Hepatocyte (in vitro differentiated cells): ENCODE results near the gene RGS1. TPM values are rescaled to one million over a fixed set of nuclear protein-coding genes. Genes with fewer than 3 reads are reported as not detected.

Experiments
- DNase-seq: peaks from one replicate; pipeline ENCODE4 v3.0.0-alpha.2; 2016; ENCODE audit warnings: low spot score
- H2AFZ ChIP-seq: fragments of 200-600 bp; sonication (generic); 2 replicates; pipeline ENCODE4 v1.6.0; 2016; ENCODE audit warnings: antibody characterized with exemption, mild to moderate bottlenecking
- H3K27ac ChIP-seq: fragments of 200-600 bp; sonication (generic); 2 replicates; pipeline ENCODE4 v1.5.1; 2016; ENCODE audit warnings: mild to moderate bottlenecking
- H3K27me3 ChIP-seq: fragments of 200-600 bp; sonication (generic); 2 replicates; pipeline ENCODE4 v1.6.1; 2016
- H3K36me3 ChIP-seq: fragments of 200-600 bp; sonication (generic); replicated peaks from 2 replicates; pipeline ENCODE4 v1.5.1; 2016; ENCODE audit warnings: low read depth; ENCODE audit not compliant: insufficient read depth
- H3K4me1 ChIP-seq: fragments of 200-600 bp; sonication (generic); 2 replicates; pipeline ENCODE4 v1.5.1; 2016; ENCODE audit warnings: mild to moderate bottlenecking, moderate library complexity; ENCODE audit not compliant: insufficient read depth
- H3K4me2 ChIP-seq: fragments of 200-600 bp; sonication (generic); 2 replicates; pipeline ENCODE4 v1.6.0; 2016
- H3K4me3 ChIP-seq: fragments of 200-600 bp; sonication (generic); 2 replicates; pipeline ENCODE4 v1.5.1; 2016; ENCODE audit warnings: mild to moderate bottlenecking
- H3K79me2 ChIP-seq: fragments of 200-600 bp; sonication (generic); 2 replicates; pipeline ENCODE4 v1.6.0; 2017; ENCODE audit warnings: mild to moderate bottlenecking
- H3K9me2 ChIP-seq: fragments of 200-600 bp; sonication (generic); replicated peaks from 2 replicates; pipeline ENCODE4 v1.6.0; 2017; ENCODE audit warnings: mild to moderate bottlenecking; ENCODE audit not compliant: insufficient read depth
- H3K9me3 ChIP-seq: fragments of 200-600 bp; sonication (generic); 2 replicates; pipeline ENCODE4 v1.5.1; 2016; ENCODE audit warnings: low read depth, mild to moderate bottlenecking
- H4K20me1 ChIP-seq: fragments of 200-600 bp; sonication (generic); 2 replicates; pipeline ENCODE4 v1.6.0; 2016; ENCODE audit warnings: mild to moderate bottlenecking; ENCODE audit not compliant: insufficient read depth, poor library complexity, severe bottlenecking
- EZH2 ChIP-seq: fragments of 200-600 bp; sonication (generic); IDR thresholded peaks from 2 replicates; pipeline ENCODE4 v1.6.1; 2016; ENCODE audit warnings: antibody characterized with exemption, mild to moderate bottlenecking, borderline replicate concordance
- EZH2phosphoT487 ChIP-seq: fragments of 200-600 bp; sonication (generic); IDR thresholded peaks from one replicate; pipeline ENCODE4 v1.6.1; 2018; ENCODE audit warnings: antibody characterized with exemption, mild to moderate bottlenecking, low read depth, moderate library complexity; ENCODE audit not compliant: unreplicated experiment, severe bottlenecking
- WGBS: methylation state at CpG from one replicate; pipeline ENCODE4 v1.1.6; 2016; ENCODE audit warnings: low lambda C conversion rate; ENCODE audit errors: missing lambda C conversion rate; 5-methylcytosine and 5-hydroxymethylcytosine counted together
- polyA plus RNA-seq: library from polyadenylated mRNA; unstranded; fragments of >200 nt; fragmentation: Nextera tagmentation; extraction: Ambion mirVana; gene quantifications from 2 replicates; pipeline ENCODE4 v1.2.1, GENCODE V29; 2016
- total RNA-seq: library from RNA; depleted of rRNA; stranded (reverse); fragments of >200 nt; gene quantifications from 2 replicates; pipeline ENCODE4 v1.2.3, GENCODE V29; 2014
- TF ChIP-seq, protein P1 (sequence below): fragments of 200-600 bp; sonication (generic); IDR thresholded peaks from 2 replicates; pipeline ENCODE4 v1.5.1; 2016; ENCODE audit warnings: antibody characterized with exemption, mild to moderate bottlenecking; ENCODE audit not compliant: poor library complexity

The RGS1 gene
- total and polyA plus RNA-seq, 2 experiments from 2014 or later, result 4.0 to 9.8 TPM

GRCh38 chr1:192609110-192610079 lies 33.8 kb downstream of the RGS1 start:
- no peaks in the 10 kb centered on the region for H3K27me3 ChIP-seq
- no peak for DNase-seq
- H3K79me2 ChIP-seq, result no peaks in the 10 kb centered on the region
- H3K4me2 ChIP-seq, result no peak overlapping the region
- no peak overlapping the region for H3K27ac ChIP-seq
- no peaks in the 10 kb centered on the region for H3K9me3 ChIP-seq
- no peak overlapping the region for H2AFZ ChIP-seq
- no peaks in the 10 kb centered on the region for H3K9me2 ChIP-seq
- H3K4me1 ChIP-seq, result no peaks in the 10 kb centered on the region
- 86% methylated on average over 12 of the region's 12 CpGs for WGBS
- H3K4me3 ChIP-seq, result no peak overlapping the region
- no peaks in the 10 kb centered on the region for H4K20me1 ChIP-seq
- H3K36me3 ChIP-seq, result no peaks in the 10 kb centered on the region
- TF ChIP-seq, protein P1, sequence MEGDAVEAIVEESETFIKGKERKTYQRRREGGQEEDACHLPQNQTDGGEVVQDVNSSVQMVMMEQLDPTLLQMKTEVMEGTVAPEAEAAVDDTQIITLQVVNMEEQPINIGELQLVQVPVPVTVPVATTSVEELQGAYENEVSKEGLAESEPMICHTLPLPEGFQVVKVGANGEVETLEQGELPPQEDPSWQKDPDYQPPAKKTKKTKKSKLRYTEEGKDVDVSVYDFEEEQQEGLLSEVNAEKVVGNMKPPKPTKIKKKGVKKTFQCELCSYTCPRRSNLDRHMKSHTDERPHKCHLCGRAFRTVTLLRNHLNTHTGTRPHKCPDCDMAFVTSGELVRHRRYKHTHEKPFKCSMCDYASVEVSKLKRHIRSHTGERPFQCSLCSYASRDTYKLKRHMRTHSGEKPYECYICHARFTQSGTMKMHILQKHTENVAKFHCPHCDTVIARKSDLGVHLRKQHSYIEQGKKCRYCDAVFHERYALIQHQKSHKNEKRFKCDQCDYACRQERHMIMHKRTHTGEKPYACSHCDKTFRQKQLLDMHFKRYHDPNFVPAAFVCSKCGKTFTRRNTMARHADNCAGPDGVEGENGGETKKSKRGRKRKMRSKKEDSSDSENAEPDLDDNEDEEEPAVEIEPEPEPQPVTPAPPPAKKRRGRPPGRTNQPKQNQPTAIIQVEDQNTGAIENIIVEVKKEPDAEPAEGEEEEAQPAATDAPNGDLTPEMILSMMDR, result no peak
- TF ChIP-seq EZH2phosphoT487, result no peak
- TF ChIP-seq EZH2, result no peak

DNA sequence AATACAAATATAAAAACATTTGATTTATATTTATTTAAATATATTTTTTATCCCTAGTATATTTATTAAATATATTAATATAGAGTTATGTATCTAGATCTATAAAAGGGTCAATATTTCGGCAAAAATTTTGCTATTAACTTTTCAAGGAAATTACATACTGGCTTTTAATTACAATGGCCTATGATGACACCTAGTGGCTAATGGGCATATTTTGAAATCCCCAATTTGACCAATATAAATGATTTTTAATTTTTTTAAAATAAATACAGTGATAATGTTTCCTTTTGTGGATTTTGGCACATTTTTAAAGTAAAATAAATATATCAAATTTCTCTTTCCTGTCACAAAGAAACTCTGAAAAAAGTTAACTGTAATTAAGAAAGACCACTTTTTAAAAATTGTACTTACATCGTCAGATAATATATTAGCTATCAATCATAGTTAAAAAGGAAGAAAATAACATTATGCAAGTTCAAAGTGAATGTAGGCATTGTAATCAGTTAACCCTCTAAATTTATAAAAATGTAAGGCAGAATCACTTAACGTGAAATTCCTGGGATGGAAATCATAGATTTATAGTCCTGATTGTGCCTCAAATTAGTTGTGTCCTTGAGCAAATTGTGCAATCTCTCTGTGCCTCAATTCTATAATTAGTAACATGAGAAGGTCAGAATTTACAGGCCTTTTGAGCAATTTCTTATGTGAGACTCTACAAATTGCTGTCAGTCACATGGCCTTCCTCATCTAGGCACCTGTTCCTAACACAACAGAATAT lies 34.7 kb downstream of the RGS1 start:
- Histone ChIP-seq H3K4me3 (no peak overlapping the region), H3K9me3 (no peaks in the 10 kb centered on the region), H3K27ac (no peak overlapping the region), H3K4me2 (no peak overlapping the region), H3K4me1 (no peaks in the 10 kb centered on the region), H3K9me2 (no peaks in the 10 kb centered on the region), H3K79me2 (no peaks in the 10 kb centered on the region), H4K20me1 (no peaks in the 10 kb centered on the region), H3K27me3 (no peaks in the 10 kb centered on the region), H3K36me3 (no peaks in the 10 kb centered on the region), H2AFZ (no peak overlapping the region)
- 69% methylated on average over 3 of the region's 3 CpGs for WGBS
- TF ChIP-seq, protein P1, result peak; percentile 62
- TF ChIP-seq EZH2 (no peak), EZH2phosphoT487 (no peak)
- peak; percentile 24 for DNase-seq

- Histone ChIP-seq H3K9me3 (no peaks in the 10 kb centered on the region), H3K4me3 (no peak overlapping the region), H2AFZ (no peak overlapping the region), H3K4me2 (no peak overlapping the region), H3K4me1 (no peaks in the 10 kb centered on the region), H3K79me2 (no peaks in the 10 kb centered on the region), H3K27ac (no peak overlapping the region), H4K20me1 (no peaks in the 10 kb centered on the region), H3K9me2 (no peaks in the 10 kb centered on the region), H3K36me3 (no peaks in the 10 kb centered on the region), H3K27me3 (no peaks in the 10 kb centered on the region)
- TF ChIP-seq EZH2phosphoT487 (no peak), EZH2 (no peak)
- TF ChIP-seq, protein P1, result no peak
- no peak for DNase-seq
- 89% methylated on average over 1 of the region's 1 CpG for WGBS
Observed at GRCh38 chr1:192615055-192615454, 39.5 kb downstream of the RGS1 start.
